Measurements from ENCODE around the gene CYP3A7. TPM values are rescaled to one million over a fixed set of nuclear protein-coding genes. Genes with fewer than 3 reads are reported as not detected.
"Not testable (repeated sequence)": the region's sequence is repeated elsewhere in the genome, so short reads cannot be mapped to it uniquely, and the experiment has no call there.

Gene CYP3A7
- total RNA-seq, 1 donor from 2014 or later = not detected

DNA sequence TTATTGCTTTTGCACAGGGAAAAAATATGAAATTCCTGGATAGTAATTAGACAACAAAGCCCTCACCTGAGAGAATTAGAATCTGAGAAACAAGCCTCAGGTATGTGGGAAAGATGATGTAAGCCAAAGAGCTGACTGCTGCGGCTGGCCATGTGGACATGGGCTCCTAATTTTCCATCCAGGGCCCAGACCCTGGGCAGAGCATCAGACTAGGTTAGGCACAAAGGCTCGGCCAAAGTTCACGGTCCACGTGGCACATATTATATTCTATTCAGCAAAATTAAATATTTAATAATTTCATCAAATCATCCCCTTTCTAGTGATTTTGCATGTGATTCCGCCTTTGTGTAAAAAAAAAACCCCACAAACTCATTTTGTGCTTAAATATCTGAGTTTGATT is 43.9 kb upstream of the CYP3A7 start:
- H3K9me3 Mint-ChIP-seq = no peaks in the 10 kb centered on the region
- no peaks in the 10 kb centered on the region for H3K36me3 Mint-ChIP-seq (ENCODE audit: low read depth)
- H3K4me3 Mint-ChIP-seq = no peak overlapping the region
- no peak overlapping the region for H3K27ac Mint-ChIP-seq (ENCODE audit: unreplicated experiment)
- TF ChIP-seq CTCF (conservative IDR thresholded peaks at IDR 0.05) = no peak
- H3K27me3 Mint-ChIP-seq (ENCODE audit: low read depth) = peaks cover 85% of the 10 kb centered on the region
- DNase-seq (ENCODE audit: low read depth, low spot score) = no peak
- H3K4me1 Mint-ChIP-seq = no peaks in the 10 kb centered on the region

GRCh38 chr7:99773395-99773794 is 38.4 kb upstream of the CYP3A7 start:
- H3K27me3 Mint-ChIP-seq (ENCODE audit: low read depth) = peaks cover 81% of the 10 kb centered on the region
- H3K9me3 Mint-ChIP-seq; H3K4me3 Mint-ChIP-seq; H3K36me3 Mint-ChIP-seq (ENCODE audit: low read depth); DNase-seq (ENCODE audit: low read depth, low spot score); H3K4me1 Mint-ChIP-seq; H3K27ac Mint-ChIP-seq (ENCODE audit: unreplicated experiment): not testable (repeated sequence)

DNA sequence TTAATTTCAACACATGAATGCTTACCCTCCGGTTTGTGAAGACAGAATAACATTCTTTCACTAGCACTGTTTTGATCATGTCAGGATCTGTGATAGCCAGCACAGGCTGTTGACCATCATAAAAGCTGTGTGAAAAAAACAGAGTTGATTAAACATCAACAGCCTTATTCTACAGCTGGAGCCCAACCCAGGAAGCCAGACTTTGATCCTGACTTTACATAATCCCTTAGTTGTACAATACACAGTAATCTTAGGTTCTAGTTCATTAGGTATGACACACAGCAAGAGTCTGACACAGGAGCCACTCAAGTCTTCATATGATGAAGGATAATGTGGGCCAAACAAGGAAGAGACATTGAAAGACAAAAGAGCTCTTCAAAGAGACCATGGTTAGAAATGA is 37.6 kb upstream of the CYP3A7 start:
- Mint-ChIP-seq H3K36me3 (ENCODE audit: low read depth) (no peaks in the 10 kb centered on the region), H3K27me3 (ENCODE audit: low read depth) (peaks cover 74% of the 10 kb centered on the region), H3K27ac (ENCODE audit: unreplicated experiment) (no peak overlapping the region), H3K9me3 (peaks cover 4% of the 10 kb centered on the region), H3K4me1 (no peaks in the 10 kb centered on the region), H3K4me3 (no peak overlapping the region)
- TF ChIP-seq CTCF (conservative IDR thresholded peaks at IDR 0.05) = no peak
- DNase-seq (ENCODE audit: low read depth, low spot score) = no peak

- not testable (repeated sequence) for H3K27ac Mint-ChIP-seq (ENCODE audit: unreplicated experiment); H3K36me3 Mint-ChIP-seq (ENCODE audit: low read depth); DNase-seq (ENCODE audit: low read depth, low spot score); H3K9me3 Mint-ChIP-seq; H3K4me1 Mint-ChIP-seq; H3K4me3 Mint-ChIP-seq
- peaks cover 50% of the 10 kb centered on the region for H3K27me3 Mint-ChIP-seq (ENCODE audit: low read depth)
These were observed 34.5 kb upstream of the CYP3A7 start for GRCh38 chr7:99769494-99769893.

DNA sequence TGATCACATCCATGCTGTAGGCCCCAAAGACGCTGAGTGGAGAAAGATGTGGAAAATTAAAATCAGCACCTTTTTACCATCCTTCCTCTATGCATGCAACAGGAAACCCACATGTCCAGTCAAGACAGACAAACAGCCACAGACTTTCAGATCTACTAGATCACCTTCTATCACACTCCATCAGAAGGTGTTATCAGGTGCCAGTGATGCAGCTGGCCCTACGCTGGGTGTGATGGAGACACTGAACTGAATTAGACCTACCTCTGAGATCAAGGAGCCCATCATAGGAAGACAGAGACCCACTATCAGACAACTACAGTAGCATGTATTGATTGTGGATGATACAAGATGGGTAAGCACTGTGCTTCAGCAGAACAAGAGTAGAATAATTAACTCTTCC is 33.5 kb upstream of the CYP3A7 start:
- TF ChIP-seq CTCF (conservative IDR thresholded peaks at IDR 0.05) = no peak
- H3K36me3 Mint-ChIP-seq (ENCODE audit: low read depth) = no peaks in the 10 kb centered on the region
- no peak for DNase-seq (ENCODE audit: low read depth, low spot score)
- peaks cover 45% of the 10 kb centered on the region for H3K27me3 Mint-ChIP-seq (ENCODE audit: low read depth)
- no peaks in the 10 kb centered on the region for H3K4me1 Mint-ChIP-seq
- peaks cover 2% of the 10 kb centered on the region for H3K9me3 Mint-ChIP-seq
- no peak overlapping the region for H3K27ac Mint-ChIP-seq (ENCODE audit: unreplicated experiment)
- no peak overlapping the region for H3K4me3 Mint-ChIP-seq

- Mint-ChIP-seq H3K4me1 (no peaks in the 10 kb centered on the region), H3K36me3 (ENCODE audit: low read depth) (no peaks in the 10 kb centered on the region), H3K27me3 (ENCODE audit: low read depth) (peaks cover 39% of the 10 kb centered on the region), H3K9me3 (no peaks in the 10 kb centered on the region), H3K27ac (ENCODE audit: unreplicated experiment) (no peak overlapping the region), H3K4me3 (no peak overlapping the region)
- DNase-seq (ENCODE audit: low read depth, low spot score) = no peak
- TF ChIP-seq CTCF (conservative IDR thresholded peaks at IDR 0.05) = no peak
These were observed 32.7 kb upstream of the CYP3A7 start for GRCh38 chr7:99767662-99768061.
